Occipital lobe (tissue), 2 donors: ENCODE results near the gene KCNN3. TPM values are rescaled to one million over a fixed set of nuclear protein-coding genes. Genes with fewer than 3 reads are reported as not detected.
"Not testable (repeated sequence)": the region's sequence is repeated elsewhere in the genome, so short reads cannot be mapped to it uniquely, and the experiment has no call there.

Source experiments
- DNase-seq: peaks from one replicate; lab custom pipeline; 2025; lab: John Stamatoyannopoulos, UW
- total RNA-seq: library from RNA; depleted of rRNA; stranded (reverse); fragments of >200 nt; gene quantifications from one replicate; pipeline ENCODE4 v1.2.3, GENCODE V29; 2014

KCNN3 gene
- total RNA-seq, 1 donor from 2014 or later, result 3.6 TPM

DNA sequence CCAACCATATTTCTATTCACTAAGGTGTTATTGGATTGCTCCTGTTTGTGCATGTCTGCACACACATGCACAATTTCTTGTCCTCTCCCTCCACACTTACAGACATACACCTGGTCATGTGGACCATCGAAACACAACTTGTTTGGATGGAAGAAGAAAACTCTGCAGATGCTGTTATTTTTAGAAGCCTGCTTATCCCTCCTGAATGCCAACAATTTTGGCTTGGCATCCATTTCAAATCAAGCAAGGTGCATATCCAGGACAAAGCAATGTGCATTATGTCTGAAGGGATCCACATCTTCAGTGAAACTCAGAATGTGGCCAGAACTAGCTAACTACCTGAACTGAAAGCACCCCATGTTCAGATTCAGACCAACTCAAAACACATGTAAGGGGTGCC is 163.2 kb downstream of the KCNN3 start:
- DNase-seq, result no peak

DNA sequence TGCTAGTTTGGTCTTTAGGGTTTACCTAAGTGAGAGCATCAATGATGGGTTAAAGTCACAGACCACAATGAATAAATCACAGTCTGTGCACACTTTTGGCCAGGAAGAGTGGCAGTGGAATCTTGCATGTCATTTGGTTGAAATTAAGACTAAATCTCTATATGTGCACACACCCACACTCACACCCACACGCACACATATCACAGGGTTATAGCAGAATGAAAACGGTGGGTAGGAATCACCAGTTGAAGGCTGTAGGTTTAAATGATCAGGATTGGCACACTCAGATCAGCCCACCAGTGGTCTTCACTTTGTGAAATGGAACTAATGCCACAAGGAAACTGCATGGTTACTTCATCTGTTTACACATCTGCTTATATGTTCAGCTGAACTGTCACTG is 164.5 kb downstream of the KCNN3 start:
- no peak for DNase-seq

DNA sequence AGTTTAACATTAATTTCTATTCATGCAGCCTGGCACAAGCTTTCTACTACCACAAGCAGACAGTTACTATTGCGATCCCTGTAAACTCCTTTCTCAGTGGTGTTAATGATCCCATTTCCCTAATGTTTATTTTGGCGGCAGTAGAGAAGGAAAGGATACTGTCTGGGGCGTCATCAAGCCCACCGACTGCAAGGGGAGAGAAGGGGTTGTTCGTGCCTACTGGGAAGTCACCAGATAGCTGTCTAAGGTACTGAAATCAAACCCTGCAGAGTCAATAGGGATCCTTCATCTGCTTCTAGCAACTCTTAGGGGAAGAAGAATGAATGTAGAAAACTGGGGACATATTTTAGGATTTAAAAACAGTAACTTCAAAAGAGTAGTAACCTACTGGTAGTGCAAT is 166.9 kb downstream of the KCNN3 start:
- no peak for DNase-seq

DNA sequence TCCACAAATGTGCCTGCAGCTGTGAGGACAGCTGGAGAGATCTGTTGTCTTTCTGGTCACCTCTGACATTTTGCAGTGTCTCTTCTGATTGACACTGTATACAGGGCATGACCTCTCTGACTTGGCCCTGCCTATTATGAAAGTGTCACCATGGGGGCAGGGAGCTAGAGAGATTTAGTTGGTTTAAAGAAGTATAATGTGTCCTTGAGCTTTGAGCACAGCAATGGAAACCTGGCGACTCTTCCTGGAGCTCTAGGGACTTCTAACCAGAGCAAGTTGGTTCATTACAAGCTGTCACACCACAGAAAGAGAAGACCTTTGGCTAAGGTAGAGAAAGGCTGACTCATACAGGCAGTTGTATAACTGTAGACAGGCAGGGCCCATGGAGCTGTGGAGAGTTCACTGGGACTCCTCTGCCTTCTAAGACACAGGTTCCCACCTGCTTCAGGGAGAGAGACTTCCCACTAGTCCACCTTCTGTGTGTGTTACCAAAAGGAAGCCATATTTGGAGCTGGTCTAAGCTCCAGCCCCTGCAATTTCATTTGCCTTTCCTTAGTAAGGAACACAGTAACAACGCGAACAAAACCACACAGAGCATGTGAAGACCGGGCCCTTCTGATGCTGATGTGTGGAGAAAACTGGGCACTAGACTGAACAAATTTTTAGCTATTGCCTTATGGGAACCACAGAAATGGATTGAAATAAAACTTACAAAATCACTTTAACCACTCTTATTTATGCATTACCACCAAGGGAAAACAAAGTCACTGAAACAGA is 171.6 kb downstream of the KCNN3 start:
- DNase-seq, result no peak

DNA sequence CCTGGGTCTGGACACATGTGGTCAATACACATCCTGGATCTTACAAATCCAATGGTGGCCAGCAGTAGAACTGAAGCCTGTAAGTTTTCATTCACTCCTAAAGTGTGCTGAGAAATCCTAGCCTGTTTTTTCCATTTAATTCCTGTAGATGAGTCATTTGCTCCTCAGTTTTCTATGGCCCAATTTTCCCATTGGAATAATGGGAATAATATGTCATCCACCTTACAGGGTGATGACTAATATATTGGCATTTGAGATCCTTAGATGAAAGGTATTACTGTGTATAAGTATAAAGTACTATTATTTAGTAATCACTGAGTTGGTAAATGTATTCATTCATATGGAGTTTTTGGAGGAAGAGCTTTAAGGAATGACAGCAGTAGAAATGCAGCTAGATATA is 172.4 kb downstream of the KCNN3 start:
- DNase-seq, result no peak

DNA sequence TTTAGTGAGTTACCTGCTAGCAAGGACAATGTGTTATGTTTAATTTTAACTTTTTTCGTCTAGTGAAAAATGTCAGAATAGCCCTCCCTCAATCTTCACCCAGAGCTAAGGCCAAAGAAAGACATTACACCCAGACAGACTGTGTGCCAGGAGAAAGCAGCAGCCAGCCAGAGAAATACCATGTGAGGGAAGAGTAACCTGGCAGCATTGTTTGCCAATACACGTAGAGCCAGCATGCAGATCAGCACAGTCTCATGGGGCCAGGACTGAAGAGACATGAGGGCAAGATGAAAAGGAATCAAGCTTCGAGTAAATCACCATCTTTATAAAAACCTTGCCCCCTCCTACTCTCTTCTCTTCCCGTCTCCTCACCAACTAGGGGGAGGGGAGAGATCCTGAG is 173.6 kb downstream of the KCNN3 start:
- no peak for DNase-seq

DNA sequence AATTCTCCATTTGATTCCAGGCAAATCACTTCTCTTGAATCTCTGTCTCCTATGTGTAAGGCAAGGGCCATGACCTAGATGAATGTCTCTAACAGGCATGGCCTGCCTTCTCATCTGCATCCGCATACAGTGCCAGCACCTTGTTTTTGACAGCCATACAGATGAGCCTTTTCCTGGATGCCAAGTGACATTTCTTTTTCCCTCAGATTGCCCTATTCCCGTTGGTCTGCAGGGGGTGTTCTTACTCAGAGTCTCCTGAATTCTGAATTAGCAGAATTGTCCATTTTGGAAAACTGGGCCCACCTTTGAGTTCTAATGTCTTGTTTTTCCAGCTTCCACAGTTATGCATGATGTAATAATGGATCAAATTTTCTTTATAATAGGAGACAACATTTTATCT is 174.1 kb downstream of the KCNN3 start:
- DNase-seq, result no peak

DNA sequence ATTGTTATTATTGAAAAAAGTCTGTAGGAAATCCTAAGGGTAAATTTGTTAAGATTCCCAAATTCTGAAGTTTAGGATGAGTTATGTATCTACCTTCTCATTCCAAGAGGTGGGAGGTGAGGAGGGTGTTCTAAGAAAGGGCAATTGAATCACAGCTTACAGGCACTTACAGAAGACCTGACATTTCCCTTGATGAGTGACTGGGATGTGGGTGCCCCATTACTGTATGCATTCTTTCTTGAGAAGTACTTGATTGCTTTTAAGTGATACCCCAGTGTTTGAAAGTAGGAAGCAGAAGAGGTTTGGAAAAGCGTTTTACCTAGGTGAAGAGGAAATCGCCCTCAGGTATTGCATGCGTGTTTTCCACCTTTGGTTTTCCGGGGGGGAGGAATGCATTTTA is 175.1 kb downstream of the KCNN3 start:
- no peak for DNase-seq

DNA sequence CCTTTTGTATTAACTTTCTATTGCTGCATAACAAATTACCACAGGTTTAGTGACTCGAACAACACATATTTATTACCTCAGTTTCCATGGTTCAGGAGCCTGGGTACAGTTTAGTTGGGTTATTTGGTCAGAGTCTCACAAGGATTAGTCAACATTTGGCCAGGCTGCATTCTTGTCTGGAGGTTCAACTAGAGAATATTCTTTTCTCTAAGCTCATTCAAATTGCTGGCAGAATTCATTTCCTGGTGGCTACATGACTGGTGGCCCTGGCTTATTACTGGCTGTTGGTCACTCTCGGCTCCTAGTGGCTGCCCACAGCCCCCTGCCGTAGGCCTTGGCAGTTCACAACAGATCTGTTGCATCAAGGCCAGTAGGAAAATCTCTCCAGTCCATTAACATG is 181.0 kb downstream of the KCNN3 start:
- no peak for DNase-seq

DNA sequence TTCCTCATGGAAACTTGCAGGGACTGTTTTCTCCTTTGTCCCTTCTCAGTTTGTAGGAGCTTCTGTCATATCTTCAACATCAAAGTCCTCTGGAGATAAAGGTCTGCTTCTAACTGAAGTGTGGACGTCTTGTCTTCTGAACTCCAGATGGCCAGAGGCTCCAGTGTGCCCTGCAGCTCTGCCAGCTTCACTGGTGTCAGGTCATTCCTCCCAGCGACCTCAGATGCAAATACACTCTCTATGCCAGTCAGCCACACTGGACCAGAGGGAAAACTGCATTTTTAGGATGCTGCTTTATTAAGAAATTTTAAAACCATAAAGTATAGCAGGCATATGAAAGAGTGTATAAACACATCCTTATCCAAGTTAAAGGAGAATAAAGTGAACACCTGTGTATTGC is 183.6 kb downstream of the KCNN3 start:
- no peak for DNase-seq

DNA sequence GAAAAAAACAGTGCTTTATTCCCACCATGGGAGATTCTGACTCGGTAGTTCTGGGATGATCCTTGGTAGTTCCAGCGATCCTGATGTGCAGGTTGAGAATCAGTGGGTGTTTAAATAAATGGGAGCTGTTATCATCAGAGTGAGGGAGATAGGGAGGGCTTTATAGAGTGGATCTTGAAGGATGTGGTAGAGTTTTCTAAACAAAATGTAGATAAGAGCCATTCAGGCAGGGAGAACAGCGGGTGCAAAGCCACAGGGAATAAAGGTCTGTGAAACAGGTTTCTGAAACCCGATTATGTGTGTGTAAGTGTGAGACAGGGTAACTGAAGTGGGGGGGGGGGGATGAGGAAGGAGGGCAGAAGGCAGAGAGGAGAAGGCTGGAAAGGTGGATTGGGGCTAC is 186.3 kb downstream of the KCNN3 start:
- DNase-seq, result no peak

DNA sequence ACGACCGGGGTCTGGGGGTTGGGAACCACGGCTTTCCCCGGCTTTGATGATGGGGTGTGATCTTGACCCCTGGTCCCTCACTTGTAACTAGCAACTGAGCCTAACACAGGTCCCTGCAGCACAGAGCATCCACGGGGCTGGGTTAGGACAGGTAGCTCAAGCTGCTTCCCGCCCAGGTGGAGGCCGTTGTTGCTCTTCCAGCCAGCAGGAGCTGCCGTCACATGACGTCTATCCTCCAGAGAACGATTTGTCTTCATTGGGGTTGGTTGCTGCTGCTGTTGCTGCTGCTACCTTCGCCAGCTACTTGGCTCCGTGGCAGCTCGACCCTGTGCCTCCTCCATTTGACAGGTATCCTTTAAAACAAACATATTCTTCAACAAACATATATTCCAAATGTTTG is 187.8 kb downstream of the KCNN3 start:
- no peak for DNase-seq

DNA sequence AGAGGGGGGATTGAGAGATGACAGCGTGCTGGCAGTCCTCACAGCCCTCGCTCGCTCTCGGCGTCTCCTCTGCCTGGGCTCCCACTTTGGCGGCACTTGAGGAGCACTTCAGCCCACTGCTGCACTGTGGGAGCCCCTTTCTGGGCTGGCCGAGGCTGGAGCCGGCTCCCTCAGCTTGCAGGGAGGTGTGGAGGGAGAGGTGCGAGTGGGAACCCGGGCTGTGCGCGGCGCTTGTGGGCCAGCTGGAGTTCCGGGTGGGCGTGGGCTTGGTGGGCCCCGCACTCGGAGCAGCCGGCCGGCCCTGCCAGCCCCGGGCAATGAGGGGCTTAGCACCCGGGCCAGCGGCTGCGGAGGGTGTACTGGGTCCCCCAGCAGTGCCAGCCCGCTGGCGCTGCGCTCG is 192.2 kb downstream of the KCNN3 start:
- not testable (repeated sequence) for DNase-seq

DNA sequence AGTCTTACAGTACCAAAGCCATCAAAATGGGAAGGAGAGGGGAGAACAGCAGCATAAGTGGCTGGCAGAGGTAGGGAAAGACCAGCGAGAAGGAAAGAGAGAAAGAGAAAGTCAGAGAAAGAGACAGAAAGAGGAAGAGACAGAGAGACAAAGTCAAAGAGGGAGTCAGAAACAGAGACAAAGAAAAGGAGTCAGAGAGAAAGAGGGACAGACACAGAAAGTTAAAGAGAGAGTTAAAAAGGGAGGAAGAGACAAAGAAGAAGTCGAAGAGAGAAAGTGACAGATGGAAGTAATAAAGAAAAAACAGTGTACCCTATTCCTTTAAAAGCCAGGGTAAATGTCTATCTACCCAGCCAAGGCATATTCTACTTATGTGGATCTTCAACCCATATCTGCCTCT is 193.2 kb downstream of the KCNN3 start:
- not testable (repeated sequence) for DNase-seq

DNA sequence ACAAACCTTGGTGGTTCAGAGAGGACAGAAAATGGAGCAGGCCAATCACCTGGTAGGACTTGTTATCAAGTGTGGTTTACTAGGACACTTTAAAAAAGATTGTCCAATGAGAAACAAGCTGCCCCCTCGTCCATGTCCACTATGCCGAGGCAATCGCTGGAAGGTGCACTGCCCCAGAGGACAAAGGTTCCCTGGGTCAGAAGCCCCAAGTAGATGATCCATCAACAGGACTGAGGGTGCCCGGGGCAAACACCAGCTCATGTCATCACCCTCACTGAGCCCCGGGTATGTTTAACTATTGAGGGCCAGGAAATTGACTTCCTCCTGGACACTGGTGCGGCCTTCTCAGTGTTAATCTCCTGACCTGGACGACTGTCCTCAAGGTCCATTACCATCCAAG is 195.6 kb downstream of the KCNN3 start:
- DNase-seq, result not testable (repeated sequence)

DNA sequence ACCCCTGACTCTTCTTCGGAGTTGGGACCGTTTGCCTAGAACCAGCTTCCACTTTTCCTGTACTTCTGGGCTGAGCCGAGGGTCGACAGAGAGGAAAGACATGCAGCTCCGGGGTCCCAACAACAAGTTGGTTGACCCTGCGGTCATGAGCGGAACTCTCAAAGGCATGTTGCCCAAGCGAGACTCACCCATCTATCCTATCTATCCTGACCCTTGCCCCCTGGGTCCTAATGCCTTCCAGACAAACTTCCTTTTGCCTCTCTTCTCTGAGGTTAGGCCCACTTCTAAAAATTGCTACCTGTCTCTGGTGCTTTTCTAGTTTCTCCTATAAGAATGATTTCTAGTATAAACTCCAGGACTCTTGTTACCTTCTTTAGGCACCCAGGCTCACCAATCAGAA is 197.8 kb downstream of the KCNN3 start:
- DNase-seq, result not testable (repeated sequence)

DNA sequence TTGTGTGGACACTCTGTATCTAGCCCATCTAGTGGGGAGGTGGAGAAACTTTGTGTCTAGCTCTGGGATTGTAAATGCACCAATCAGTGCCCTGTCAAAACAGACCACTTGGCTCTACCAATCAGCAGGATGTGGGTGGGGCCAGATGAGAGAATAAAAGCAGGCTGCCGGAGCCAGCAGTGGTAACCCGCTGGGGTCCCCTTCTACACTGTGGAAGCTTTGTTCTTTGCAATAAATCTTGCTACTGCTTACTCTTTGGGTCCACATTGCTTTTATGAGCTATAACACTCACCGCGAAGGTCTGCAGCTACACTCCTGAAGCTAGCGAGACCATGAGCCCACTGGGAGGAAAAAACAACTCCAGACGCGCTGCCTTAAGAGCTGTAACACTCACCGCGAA is 198.7 kb downstream of the KCNN3 start:
- not testable (repeated sequence) for DNase-seq

DNA sequence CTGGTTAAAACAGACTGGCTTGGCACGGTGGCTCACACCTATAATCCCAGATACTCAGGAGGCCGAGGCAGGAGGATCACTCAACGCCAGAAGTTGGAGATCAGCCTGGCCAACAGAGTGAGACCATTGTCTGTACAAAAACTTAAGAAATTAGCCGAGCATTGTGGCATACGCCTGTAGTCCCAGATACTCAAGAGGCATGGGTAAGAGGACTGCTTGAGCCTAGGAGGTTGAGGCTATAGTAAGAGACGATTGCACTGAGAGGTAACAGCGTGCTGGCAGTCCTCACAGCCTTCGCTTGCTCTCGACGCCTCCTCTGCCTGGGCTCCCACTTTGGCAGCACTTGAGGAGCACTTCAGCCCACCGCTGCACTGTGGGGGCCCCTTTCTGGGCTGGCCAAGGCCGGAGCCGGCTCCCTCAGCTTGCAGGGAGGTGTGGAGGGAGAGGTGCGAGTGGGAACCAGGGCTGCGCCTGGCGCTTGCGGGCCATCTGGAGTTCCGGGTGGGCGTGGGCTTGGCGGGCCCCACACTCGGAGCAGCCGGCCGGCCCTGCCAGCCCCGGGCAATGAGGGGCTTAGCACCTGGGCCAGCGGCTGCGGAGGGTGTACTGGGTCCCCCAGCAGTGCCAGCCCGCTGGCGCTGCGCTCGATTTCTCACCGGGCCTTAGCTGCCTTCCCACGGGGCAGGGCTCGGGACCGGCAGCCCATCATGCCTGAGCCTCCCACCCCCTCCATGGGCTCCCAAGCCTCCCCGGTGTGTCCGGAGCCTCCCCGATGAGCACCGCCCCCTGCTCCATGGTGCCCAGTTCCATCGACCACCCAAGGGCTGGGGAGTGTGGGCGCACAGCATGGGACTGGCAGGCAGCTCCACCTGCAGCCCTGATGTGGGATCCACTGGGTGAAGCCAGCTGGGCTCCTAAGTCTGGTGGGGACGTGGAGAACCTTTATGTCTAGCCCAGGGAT is 199.5 kb downstream of the KCNN3 start:
- DNase-seq, result not testable (repeated sequence)

DNA sequence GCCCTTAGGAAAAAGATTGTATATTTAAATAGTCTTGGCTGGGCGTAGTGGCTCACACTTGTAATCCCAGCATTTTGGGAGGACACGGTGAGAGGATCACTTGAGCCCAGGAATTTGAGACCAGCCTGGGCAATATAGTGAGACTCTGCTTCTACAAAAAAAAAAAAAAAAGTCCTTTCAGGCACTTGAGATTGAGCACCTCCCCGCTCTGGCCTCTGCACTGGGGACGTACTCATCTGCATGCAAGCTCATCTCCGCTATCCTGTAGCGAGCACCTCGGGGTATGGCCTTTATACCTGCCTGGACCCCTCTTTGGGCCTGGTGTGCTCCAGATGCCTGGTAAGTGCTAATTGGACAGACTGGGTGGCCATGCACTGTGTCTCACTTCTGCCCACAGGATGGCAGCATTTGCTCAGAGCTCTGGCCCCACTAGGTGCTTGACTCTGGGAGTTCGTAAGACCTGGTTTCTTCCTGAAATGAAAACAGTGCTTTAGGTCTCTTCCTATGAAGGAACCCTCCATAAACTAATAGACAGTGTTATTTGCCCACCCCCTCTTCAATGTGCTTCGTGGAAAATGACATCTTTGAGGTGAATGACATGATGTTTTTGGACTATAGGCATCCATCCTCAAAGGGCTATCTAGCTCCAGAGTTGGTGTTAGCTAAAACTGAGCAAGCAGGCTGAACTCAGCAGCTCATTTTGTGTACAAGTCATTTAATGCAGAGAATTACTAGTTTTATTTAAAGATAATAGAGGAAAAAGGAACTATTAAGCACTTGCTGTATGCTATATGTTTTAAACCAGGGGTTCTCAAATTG is 200.4 kb downstream of the KCNN3 start:
- peak; percentile 40 for DNase-seq

DNA sequence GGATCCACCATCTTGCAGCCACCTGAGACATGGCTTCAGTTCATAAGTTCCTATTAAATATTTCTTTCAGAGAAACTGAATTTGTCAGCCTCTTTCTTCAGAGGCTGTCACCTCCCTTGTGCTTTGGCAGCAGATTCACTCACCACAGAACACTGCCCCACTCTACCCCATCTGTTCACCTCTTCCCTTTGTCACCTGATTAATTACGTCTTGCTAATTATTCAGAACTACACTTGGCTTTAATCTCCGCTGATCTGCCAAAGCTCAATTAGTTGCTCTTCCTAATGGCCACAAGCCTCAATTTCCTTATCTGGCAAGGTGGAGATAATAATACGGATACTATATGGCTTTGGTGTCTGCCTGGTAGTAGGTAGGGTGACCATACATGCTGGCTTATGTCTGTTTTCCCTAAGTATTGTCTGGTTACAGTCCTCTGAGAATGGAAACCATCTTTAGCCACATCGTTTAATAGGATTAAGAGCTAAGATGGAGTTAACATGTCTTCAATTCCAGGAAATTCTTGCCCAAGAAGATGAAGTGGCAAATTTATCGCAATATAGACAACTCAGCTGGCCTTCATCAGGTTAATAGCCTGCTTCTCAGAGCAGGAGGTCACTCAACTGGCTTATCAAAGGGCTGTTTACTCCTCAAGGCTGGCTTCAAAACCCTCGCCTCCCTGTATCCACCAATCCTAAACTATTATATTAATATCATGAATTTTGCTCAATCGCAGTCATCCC is 203.9 kb downstream of the KCNN3 start:
- DNase-seq, result no peak
